Measurements from ENCODE around the gene RAB40AL. TPM values are rescaled to one million over a fixed set of nuclear protein-coding genes. Genes with fewer than 3 reads are reported as not detected.

The RAB40AL gene
- total RNA-seq, 1 experiment from 2014 or later, result 0.20 TPM

DNA sequence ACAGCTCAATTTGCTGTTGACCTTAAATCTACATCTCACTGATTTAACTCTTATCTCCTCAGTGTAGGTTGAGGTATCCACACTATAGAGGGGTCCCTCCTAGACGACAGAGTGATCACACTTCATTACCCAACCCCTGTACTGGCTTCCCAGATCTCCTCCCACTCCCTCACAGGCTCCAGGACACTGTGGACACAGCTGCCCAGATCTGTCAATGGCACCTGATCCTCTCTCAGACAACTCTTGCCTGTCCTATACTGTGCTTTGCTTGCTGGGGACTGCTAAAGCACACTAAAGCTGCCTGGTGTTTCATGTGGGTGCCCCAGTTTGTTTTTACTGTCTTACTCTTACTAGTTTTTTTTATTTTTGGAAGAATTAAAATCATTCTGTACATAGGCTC lies 27.9 kb downstream of the RAB40AL start:
- Mint-ChIP-seq H3K27ac (no peak overlapping the region), H3K4me1 (no peaks in the 10 kb centered on the region), H3K36me3 (no peaks in the 10 kb centered on the region), H3K4me3 (no peak overlapping the region), H3K9me3 (peaks cover 9% of the 10 kb centered on the region), H3K27me3 (ENCODE audit: low read depth) (no peaks in the 10 kb centered on the region; the same call in 1 of the 2 replicates)
- CTCF ChIA-PET, result interaction anchor here (0.8 to 6.3 kb wide), 2 partner anchors 12 to 14 kb away, joined by 3 to 44 read pairs; no protein-coding TSS in a partner anchor
- TF ChIP-seq RORB (CRISPR knock-in tag; IDR thresholded peaks at IDR 0.05) (no peak), PRDM15 (CRISPR knock-in tag; IDR thresholded peaks at IDR 0.05) (no peak), PRRX2 (CRISPR knock-in tag; IDR thresholded peaks at IDR 0.05) (no peak), ZNF263 (CRISPR knock-in tag; IDR thresholded peaks at IDR 0.05; ENCODE audit: low read depth) (no peak), ESRRA (CRISPR knock-in tag; IDR thresholded peaks at IDR 0.05; ENCODE audit: borderline replicate concordance) (no peak), GRHL2 (CRISPR knock-in tag; IDR thresholded peaks at IDR 0.05; ENCODE audit: insufficient replicate concordance, severe bottlenecking) (no peak), CBFB (CRISPR knock-in tag; IDR thresholded peaks at IDR 0.05; ENCODE audit: low read depth) (no peak), NR2C2 (CRISPR knock-in tag; IDR thresholded peaks at IDR 0.05) (no peak), IRF2 (CRISPR knock-in tag; IDR thresholded peaks at IDR 0.05; ENCODE audit: borderline replicate concordance, low read depth) (no peak), ZBTB21 (CRISPR knock-in tag; IDR thresholded peaks at IDR 0.05; ENCODE audit: borderline replicate concordance) (no peak), ZNF317 (CRISPR knock-in tag; IDR thresholded peaks at IDR 0.05; ENCODE audit: borderline replicate concordance, low read depth) (no peak), SMAD4 (CRISPR knock-in tag; IDR thresholded peaks at IDR 0.05) (no peak), TEAD4 (CRISPR knock-in tag; IDR thresholded peaks at IDR 0.05) (no peak)
- TF ChIP-seq, protein P1, sequence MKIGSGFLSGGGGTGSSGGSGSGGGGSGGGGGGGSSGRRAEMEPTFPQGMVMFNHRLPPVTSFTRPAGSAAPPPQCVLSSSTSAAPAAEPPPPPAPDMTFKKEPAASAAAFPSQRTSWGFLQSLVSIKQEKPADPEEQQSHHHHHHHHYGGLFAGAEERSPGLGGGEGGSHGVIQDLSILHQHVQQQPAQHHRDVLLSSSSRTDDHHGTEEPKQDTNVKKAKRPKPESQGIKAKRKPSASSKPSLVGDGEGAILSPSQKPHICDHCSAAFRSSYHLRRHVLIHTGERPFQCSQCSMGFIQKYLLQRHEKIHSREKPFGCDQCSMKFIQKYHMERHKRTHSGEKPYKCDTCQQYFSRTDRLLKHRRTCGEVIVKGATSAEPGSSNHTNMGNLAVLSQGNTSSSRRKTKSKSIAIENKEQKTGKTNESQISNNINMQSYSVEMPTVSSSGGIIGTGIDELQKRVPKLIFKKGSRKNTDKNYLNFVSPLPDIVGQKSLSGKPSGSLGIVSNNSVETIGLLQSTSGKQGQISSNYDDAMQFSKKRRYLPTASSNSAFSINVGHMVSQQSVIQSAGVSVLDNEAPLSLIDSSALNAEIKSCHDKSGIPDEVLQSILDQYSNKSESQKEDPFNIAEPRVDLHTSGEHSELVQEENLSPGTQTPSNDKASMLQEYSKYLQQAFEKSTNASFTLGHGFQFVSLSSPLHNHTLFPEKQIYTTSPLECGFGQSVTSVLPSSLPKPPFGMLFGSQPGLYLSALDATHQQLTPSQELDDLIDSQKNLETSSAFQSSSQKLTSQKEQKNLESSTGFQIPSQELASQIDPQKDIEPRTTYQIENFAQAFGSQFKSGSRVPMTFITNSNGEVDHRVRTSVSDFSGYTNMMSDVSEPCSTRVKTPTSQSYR (CRISPR knock-in tag; IDR thresholded peaks at IDR 0.05), result no peak
- TF ChIP-seq, protein P2, sequence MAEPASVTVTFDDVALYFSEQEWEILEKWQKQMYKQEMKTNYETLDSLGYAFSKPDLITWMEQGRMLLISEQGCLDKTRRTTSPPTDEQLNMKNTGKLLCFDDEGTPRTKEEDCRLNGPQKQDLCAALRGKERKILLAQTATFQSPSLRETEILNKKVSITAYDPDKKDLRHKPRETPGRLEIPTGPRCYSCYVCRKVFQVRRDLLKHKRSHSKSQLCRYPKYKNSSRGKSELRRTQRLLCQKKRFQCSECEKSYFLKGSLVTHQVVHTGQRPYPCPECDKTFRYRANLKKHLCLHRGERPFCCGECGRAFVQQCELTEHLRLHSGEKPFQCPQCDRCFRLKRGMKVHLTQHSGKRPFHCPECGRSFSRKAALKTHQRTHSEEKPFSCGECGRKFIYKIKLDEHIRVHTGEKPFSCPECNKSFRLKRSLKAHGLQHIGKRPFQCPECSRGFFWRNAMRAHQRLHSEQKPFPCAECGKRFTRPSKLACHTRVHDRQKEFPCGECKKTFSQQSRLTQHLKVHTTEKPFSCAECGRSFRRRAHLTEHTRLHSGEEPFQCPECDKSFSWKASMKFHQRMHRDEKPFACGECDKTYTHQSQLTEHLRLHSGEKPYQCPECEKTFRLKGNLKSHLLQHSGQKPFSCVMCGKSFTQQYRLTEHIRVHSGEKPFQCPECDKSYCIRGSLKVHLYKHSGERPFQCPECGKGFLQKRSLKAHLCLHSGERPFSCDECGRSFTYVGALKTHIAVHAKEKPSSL (CRISPR knock-in tag; conservative IDR thresholded peaks at IDR 0.05), result no peak
- TF ChIP-seq, protein P3, sequence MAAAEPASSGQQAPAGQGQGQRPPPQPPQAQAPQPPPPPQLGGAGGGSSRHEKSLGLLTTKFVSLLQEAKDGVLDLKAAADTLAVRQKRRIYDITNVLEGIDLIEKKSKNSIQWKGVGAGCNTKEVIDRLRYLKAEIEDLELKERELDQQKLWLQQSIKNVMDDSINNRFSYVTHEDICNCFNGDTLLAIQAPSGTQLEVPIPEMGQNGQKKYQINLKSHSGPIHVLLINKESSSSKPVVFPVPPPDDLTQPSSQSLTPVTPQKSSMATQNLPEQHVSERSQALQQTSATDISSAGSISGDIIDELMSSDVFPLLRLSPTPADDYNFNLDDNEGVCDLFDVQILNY (CRISPR knock-in tag; IDR thresholded peaks at IDR 0.05), result no peak
- TF ChIP-seq, protein P4, sequence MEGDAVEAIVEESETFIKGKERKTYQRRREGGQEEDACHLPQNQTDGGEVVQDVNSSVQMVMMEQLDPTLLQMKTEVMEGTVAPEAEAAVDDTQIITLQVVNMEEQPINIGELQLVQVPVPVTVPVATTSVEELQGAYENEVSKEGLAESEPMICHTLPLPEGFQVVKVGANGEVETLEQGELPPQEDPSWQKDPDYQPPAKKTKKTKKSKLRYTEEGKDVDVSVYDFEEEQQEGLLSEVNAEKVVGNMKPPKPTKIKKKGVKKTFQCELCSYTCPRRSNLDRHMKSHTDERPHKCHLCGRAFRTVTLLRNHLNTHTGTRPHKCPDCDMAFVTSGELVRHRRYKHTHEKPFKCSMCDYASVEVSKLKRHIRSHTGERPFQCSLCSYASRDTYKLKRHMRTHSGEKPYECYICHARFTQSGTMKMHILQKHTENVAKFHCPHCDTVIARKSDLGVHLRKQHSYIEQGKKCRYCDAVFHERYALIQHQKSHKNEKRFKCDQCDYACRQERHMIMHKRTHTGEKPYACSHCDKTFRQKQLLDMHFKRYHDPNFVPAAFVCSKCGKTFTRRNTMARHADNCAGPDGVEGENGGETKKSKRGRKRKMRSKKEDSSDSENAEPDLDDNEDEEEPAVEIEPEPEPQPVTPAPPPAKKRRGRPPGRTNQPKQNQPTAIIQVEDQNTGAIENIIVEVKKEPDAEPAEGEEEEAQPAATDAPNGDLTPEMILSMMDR (IDR thresholded peaks at IDR 0.05), result no peak
- TF ChIP-seq, protein P5, sequence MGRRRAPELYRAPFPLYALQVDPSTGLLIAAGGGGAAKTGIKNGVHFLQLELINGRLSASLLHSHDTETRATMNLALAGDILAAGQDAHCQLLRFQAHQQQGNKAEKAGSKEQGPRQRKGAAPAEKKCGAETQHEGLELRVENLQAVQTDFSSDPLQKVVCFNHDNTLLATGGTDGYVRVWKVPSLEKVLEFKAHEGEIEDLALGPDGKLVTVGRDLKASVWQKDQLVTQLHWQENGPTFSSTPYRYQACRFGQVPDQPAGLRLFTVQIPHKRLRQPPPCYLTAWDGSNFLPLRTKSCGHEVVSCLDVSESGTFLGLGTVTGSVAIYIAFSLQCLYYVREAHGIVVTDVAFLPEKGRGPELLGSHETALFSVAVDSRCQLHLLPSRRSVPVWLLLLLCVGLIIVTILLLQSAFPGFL (CRISPR knock-in tag; IDR thresholded peaks at IDR 0.05; ENCODE audit: borderline replicate concordance), result no peak
- POLR2A ChIA-PET, result no interaction called here
- ATAC-seq (no peak), DNase-seq (ENCODE audit: low spot score) (no peak)

Data from WTC11 (cell line).